HEK293 (cell line): Measurements from ENCODE around the gene LIPK.

Source experiments
- CTCF ChIA-PET: fragments of 350-600 bp; formaldehyde crosslinking; extraction: SDS; loops from one replicate; lab custom pipeline; 2021; ENCODE audit warnings: antibody characterized with exemption; lab: Yijun Ruan, JAX
- POLR2A ChIA-PET: fragments of 300-600 bp; formaldehyde crosslinking; extraction: SDS; loops from one replicate; lab custom pipeline; 2020; ENCODE audit warnings: antibody characterized with exemption, inconsistent platforms; lab: Yijun Ruan, JAX
- H3K27ac ChIP-seq: fragments of 200-500 bp; sonication (Bioruptor generic); 2 replicates; pipeline ENCODE4 v1.5.1; 2014; ENCODE audit warnings: low read depth, low read length, control low read depth, inconsistent platforms; ENCODE audit errors: extremely low read depth
- H3K36me3 ChIP-seq, 2 experiments: fragments of 200-500 bp in 1 of 2; sonication (Bioruptor generic) in 1 of 2; 1 replicate in 1 of 2; 2 replicates in 1 of 2; pipeline ENCODE4 v1.5.1; 2014 to 2017; ENCODE audit warnings: inconsistent platforms in 2 of 2, low read length in 2 of 2; ENCODE audit not compliant: control insufficient read depth in 2 of 2, insufficient read depth in 1 of 2
- H3K4me1 ChIP-seq: fragments of 200-500 bp; sonication (Bioruptor generic); 2 replicates; pipeline ENCODE4 v1.5.1; 2014; ENCODE audit warnings: mild to moderate bottlenecking, low read length, inconsistent platforms; ENCODE audit not compliant: control insufficient read depth, insufficient read depth
- H3K4me3 ChIP-seq: 2 replicates; pipeline ENCODE4 v1.5.1; 2011; ENCODE audit warnings: low read depth, mild to moderate bottlenecking, control low read depth, low read length, moderate library complexity
- H3K9me3 ChIP-seq: fragments of 200-500 bp; sonication (Bioruptor generic); 2 replicates; pipeline ENCODE4 v1.5.1; 2014; ENCODE audit warnings: low read depth, low read length, inconsistent platforms; ENCODE audit not compliant: control insufficient read depth, insufficient read depth
- AEBP2 ChIP-seq: fragments of 450-650 bp; formaldehyde crosslinking; IDR thresholded peaks from 2 replicates; pipeline ENCODE4 v1.5.1; 2016; ENCODE audit warnings: missing biosample characterization, missing genetic modification characterization, borderline replicate concordance
- EGR2 ChIP-seq: fragments of 450-650 bp; formaldehyde crosslinking; IDR thresholded peaks from 2 replicates; pipeline ENCODE4 v1.5.1; 2016; ENCODE audit warnings: low read depth, missing biosample characterization, missing genetic modification characterization
- FEZF1 ChIP-seq: fragments of 450-650 bp; formaldehyde crosslinking; IDR thresholded peaks from 2 replicates; pipeline ENCODE4 v1.5.1; 2016; ENCODE audit warnings: missing biosample characterization, missing genetic modification characterization
- INSM2 ChIP-seq: fragments of 450-650 bp; formaldehyde crosslinking; IDR thresholded peaks from 2 replicates; pipeline ENCODE4 v1.5.1; 2016; ENCODE audit warnings: missing biosample characterization, missing genetic modification characterization
- KLF1 ChIP-seq: fragments of 450-650 bp; formaldehyde crosslinking; IDR thresholded peaks from 2 replicates; pipeline ENCODE4 v1.5.1; 2016; ENCODE audit warnings: missing biosample characterization, missing genetic modification characterization
- KLF9 ChIP-seq: fragments of 450-650 bp; formaldehyde crosslinking; IDR thresholded peaks from 2 replicates; pipeline ENCODE4 v1.5.1; 2016; ENCODE audit warnings: missing biosample characterization, missing genetic modification characterization, low read depth
- SP7 ChIP-seq: fragments of 450-650 bp; formaldehyde crosslinking; IDR thresholded peaks from 2 replicates; pipeline ENCODE4 v1.5.1; 2016; ENCODE audit warnings: missing biosample characterization, missing genetic modification characterization
- WT1 ChIP-seq: fragments of 450-650 bp; formaldehyde crosslinking; IDR thresholded peaks from 2 replicates; pipeline ENCODE4 v1.5.1; 2016; ENCODE audit warnings: missing biosample characterization, missing genetic modification characterization
- ZBTB7A ChIP-seq: fragments of 450-650 bp; formaldehyde crosslinking; IDR thresholded peaks from 2 replicates; pipeline ENCODE4 v1.5.1; 2016; ENCODE audit warnings: low read depth, missing biosample characterization, missing genetic modification characterization
- ZFHX2 ChIP-seq: fragments of 450-650 bp; formaldehyde crosslinking; conservative IDR thresholded peaks from 2 replicates; pipeline ENCODE4 v1.5.1; 2016; ENCODE audit warnings: missing biosample characterization, missing genetic modification characterization
- ZFP37 ChIP-seq: fragments of 450-650 bp; formaldehyde crosslinking; IDR thresholded peaks from 2 replicates; pipeline ENCODE4 v1.5.1; 2016; ENCODE audit warnings: missing biosample characterization, missing genetic modification characterization
- ZFP41 ChIP-seq: fragments of 450-650 bp; formaldehyde crosslinking; IDR thresholded peaks from 2 replicates; pipeline ENCODE4 v1.5.1; 2016; ENCODE audit warnings: missing biosample characterization, missing genetic modification characterization, borderline replicate concordance
- ZNF112 ChIP-seq: fragments of 450-650 bp; formaldehyde crosslinking; IDR thresholded peaks from 2 replicates; pipeline ENCODE4 v1.5.0; 2017; ENCODE audit warnings: missing biosample characterization, missing genetic modification characterization
- ZNF138 ChIP-seq: fragments of 450-650 bp; formaldehyde crosslinking; IDR thresholded peaks from 2 replicates; pipeline ENCODE4 v1.5.1; 2016; ENCODE audit warnings: missing biosample characterization, missing genetic modification characterization, borderline replicate concordance
- ZNF169 ChIP-seq: fragments of 450-650 bp; formaldehyde crosslinking; IDR thresholded peaks from 2 replicates; pipeline ENCODE4 v1.5.1; 2016; ENCODE audit warnings: missing biosample characterization, missing genetic modification characterization
- ZNF184 ChIP-seq: fragments of 450-650 bp; IDR thresholded peaks from 2 replicates; pipeline ENCODE4 v1.5.1; 2018; ENCODE audit warnings: missing biosample characterization, mild to moderate bottlenecking, missing genetic modification characterization
- ZNF221 ChIP-seq: fragments of 450-650 bp; formaldehyde crosslinking; IDR thresholded peaks from 2 replicates; pipeline ENCODE4 v1.5.1; 2017; ENCODE audit warnings: missing biosample characterization, missing genetic modification characterization, borderline replicate concordance
- ZNF23 ChIP-seq: fragments of 450-650 bp; formaldehyde crosslinking; IDR thresholded peaks from 2 replicates; pipeline ENCODE4 v1.5.1; 2016; ENCODE audit warnings: missing biosample characterization, missing genetic modification characterization, borderline replicate concordance
- ZNF341 ChIP-seq: fragments of 450-650 bp; formaldehyde crosslinking; IDR thresholded peaks from 2 replicates; pipeline ENCODE4; 2016; ENCODE audit warnings: low read depth, missing biosample characterization, missing genetic modification characterization
- ZNF354C ChIP-seq: fragments of 450-650 bp; formaldehyde crosslinking; IDR thresholded peaks from 2 replicates; pipeline ENCODE4 v1.5.1; 2016; ENCODE audit warnings: missing biosample characterization, missing genetic modification characterization, low read depth, borderline replicate concordance
- ZNF548 ChIP-seq: fragments of 450-650 bp; formaldehyde crosslinking; IDR thresholded peaks from 2 replicates; pipeline ENCODE4 v1.5.1; 2016; ENCODE audit warnings: missing biosample characterization, missing genetic modification characterization
- ZNF555 ChIP-seq: fragments of 450-650 bp; formaldehyde crosslinking; conservative IDR thresholded peaks from 2 replicates; pipeline ENCODE4 v1.5.1; 2017; ENCODE audit warnings: missing biosample characterization, mild to moderate bottlenecking, missing genetic modification characterization, inconsistent platforms
- ZXDB ChIP-seq: fragments of 450-650 bp; formaldehyde crosslinking; IDR thresholded peaks from 2 replicates; pipeline ENCODE4 v1.5.1; 2016; ENCODE audit warnings: missing biosample characterization, missing genetic modification characterization
- TF ChIP-seq, protein P1 (sequence below): fragments of 450-650 bp; formaldehyde crosslinking; IDR thresholded peaks from 2 replicates; pipeline ENCODE4 v1.5.1; 2016; ENCODE audit warnings: missing biosample characterization, missing genetic modification characterization
- TF ChIP-seq, protein P2 (sequence below): fragments of 450-650 bp; formaldehyde crosslinking; IDR thresholded peaks from 2 replicates; pipeline ENCODE4 v1.5.1; 2017; ENCODE audit warnings: missing biosample characterization, missing genetic modification characterization

The LIPK gene

GRCh38 chr10:88668465-88668864 lies 37.6 kb upstream of the LIPK start (continued):
- TF ChIP-seq ZFP37 = no peak

- no peak overlapping the region for H3K27ac ChIP-seq
- peaks cover 3% of the 10 kb centered on the region; the same call in 1 of the 2 replicates for H3K4me1 ChIP-seq
- no peak overlapping the region for H3K4me3 ChIP-seq
- no peaks in the 10 kb centered on the region for H3K9me3 ChIP-seq
- ChIA-PET CTCF (interaction anchor here (0.6 to 1.2 kb wide), 4 partner anchors 15 to 105 kb away, joined by 3 to 6 read pairs (median 4); no protein-coding TSS in a partner anchor), POLR2A (no interaction called here)
- no peaks in the 10 kb centered on the region for H3K36me3 ChIP-seq
- no peak for TF ChIP-seq ZBTB7A
- TF ChIP-seq FEZF1 (tag by site-specific recombination) = no peak
- TF ChIP-seq AEBP2 = no peak
- no peak for TF ChIP-seq ZNF112 (tag by site-specific recombination)
- no peak for TF ChIP-seq ZNF23
- TF ChIP-seq ZFP41 (tag by site-specific recombination) = no peak
- TF ChIP-seq, protein P1, sequence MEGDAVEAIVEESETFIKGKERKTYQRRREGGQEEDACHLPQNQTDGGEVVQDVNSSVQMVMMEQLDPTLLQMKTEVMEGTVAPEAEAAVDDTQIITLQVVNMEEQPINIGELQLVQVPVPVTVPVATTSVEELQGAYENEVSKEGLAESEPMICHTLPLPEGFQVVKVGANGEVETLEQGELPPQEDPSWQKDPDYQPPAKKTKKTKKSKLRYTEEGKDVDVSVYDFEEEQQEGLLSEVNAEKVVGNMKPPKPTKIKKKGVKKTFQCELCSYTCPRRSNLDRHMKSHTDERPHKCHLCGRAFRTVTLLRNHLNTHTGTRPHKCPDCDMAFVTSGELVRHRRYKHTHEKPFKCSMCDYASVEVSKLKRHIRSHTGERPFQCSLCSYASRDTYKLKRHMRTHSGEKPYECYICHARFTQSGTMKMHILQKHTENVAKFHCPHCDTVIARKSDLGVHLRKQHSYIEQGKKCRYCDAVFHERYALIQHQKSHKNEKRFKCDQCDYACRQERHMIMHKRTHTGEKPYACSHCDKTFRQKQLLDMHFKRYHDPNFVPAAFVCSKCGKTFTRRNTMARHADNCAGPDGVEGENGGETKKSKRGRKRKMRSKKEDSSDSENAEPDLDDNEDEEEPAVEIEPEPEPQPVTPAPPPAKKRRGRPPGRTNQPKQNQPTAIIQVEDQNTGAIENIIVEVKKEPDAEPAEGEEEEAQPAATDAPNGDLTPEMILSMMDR (tag by site-specific recombination) = no peak
- TF ChIP-seq, protein P2, sequence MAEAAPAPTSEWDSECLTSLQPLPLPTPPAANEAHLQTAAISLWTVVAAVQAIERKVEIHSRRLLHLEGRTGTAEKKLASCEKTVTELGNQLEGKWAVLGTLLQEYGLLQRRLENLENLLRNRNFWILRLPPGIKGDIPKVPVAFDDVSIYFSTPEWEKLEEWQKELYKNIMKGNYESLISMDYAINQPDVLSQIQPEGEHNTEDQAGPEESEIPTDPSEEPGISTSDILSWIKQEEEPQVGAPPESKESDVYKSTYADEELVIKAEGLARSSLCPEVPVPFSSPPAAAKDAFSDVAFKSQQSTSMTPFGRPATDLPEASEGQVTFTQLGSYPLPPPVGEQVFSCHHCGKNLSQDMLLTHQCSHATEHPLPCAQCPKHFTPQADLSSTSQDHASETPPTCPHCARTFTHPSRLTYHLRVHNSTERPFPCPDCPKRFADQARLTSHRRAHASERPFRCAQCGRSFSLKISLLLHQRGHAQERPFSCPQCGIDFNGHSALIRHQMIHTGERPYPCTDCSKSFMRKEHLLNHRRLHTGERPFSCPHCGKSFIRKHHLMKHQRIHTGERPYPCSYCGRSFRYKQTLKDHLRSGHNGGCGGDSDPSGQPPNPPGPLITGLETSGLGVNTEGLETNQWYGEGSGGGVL (tag by site-specific recombination) = no peak
- no peak for TF ChIP-seq ZNF341
- TF ChIP-seq ZNF138 (tag by site-specific recombination) = no peak
- TF ChIP-seq ZNF548 (tag by site-specific recombination) = no peak
- no peak for TF ChIP-seq ZNF221 (tag by site-specific recombination)
- no peak for TF ChIP-seq WT1 (tag by site-specific recombination)
- TF ChIP-seq ZFHX2 (tag by site-specific recombination) = no peak
- TF ChIP-seq ZNF184 (tag by site-specific recombination) = no peak
- TF ChIP-seq ZNF354C (tag by site-specific recombination) = no peak
- TF ChIP-seq ZXDB (tag by site-specific recombination) = no peak
- no peak for TF ChIP-seq SP7 (tag by site-specific recombination)
- TF ChIP-seq KLF9 (tag by site-specific recombination) = no peak
Observed at GRCh38 chr10:88670497-88670896, 35.6 kb upstream of the LIPK start.

DNA sequence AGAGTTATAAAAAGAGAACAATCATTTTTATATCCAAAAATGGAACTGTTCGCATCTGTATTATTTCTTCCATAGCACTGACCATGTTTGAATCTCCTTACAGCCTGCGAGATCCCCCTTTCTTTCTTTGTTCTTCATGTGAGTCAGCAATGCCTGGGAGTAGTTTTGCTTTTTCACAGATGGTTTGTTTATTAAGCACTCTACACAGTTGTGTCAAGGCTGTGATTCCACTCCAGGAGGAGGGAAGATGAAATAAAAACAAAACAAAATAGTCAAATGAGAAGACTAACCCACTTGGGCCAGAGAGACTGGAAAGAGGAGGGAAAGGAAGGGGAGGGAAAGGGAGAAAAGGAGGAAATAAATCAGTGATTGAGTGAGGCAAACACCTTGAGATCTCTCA lies 34.0 kb upstream of the LIPK start:
- CTCF ChIA-PET = interaction anchor here (0.7 kb wide), 1 partner anchor 33 kb away, joined by 3 read pairs; no protein-coding TSS in a partner anchor

More for the DNA sequence above, 34.0 kb upstream of the LIPK start:
- no peak overlapping the region for H3K27ac ChIP-seq
- H3K9me3 ChIP-seq = no peaks in the 10 kb centered on the region
- H3K4me1 ChIP-seq = peaks cover 3% of the 10 kb centered on the region; the same call in 1 of the 2 replicates
- POLR2A ChIA-PET = no interaction called here
- H3K4me3 ChIP-seq = no peak overlapping the region
- TF ChIP-seq KLF1 (tag by site-specific recombination) = no peak
- no peak for TF ChIP-seq EGR2 (tag by site-specific recombination)
- no peak for TF ChIP-seq INSM2
- TF ChIP-seq ZNF169 (tag by site-specific recombination) = no peak
- no peak for TF ChIP-seq ZNF555 (tag by site-specific recombination)
- H3K36me3 ChIP-seq = no peaks in the 10 kb centered on the region
